H1 (cell line): ENCODE data around the gene COL8A1. TPM values are rescaled to one million over a fixed set of nuclear protein-coding genes. Genes with fewer than 3 reads are reported as not detected.

Experiments
- CTCF ChIA-PET: fragments of 300-600 bp; sonication (Branson Sonifier 250); formaldehyde crosslinking; loops from one replicate; lab custom pipeline; 2021; ENCODE audit not compliant: partially characterized antibody; lab: Charles Lee
- POLR2A ChIA-PET: fragments of 300-600 bp; sonication (Branson Sonifier 250); formaldehyde crosslinking; loops from one replicate; lab custom pipeline; 2021; ENCODE audit warnings: inconsistent platforms; ENCODE audit not compliant: partially characterized antibody; lab: Charles Lee
- DNase-seq, 2 experiments: peaks; one replicate each; pipeline versions ENCODE4 v3.0.0 to v3.0.0-alpha.2; 2010 to 2022; ENCODE audit warnings: low spot score in 2 of 2, low read depth in 1 of 2, mixed read lengths in 1 of 2
- FAIRE-seq: peaks from 2 replicates; lab custom pipeline; 2011; peaks lifted over from hg19 to GRCh38; lab: Jason Lieb, UNC
- H2AFZ ChIP-seq: 2 replicates; pipeline ENCODE4 v1.8.1; 2012; ENCODE audit warnings: low read length, inconsistent platforms
- H2AK5ac ChIP-seq: 2 replicates; pipeline ENCODE4 v1.6.1; 2013; ENCODE audit warnings: low read depth, low read length
- H2BK120ac ChIP-seq: replicated peaks from 2 replicates; pipeline ENCODE3; 2013; ENCODE audit warnings: low read depth, low read length, inconsistent platforms
- H2BK12ac ChIP-seq: 2 replicates; pipeline ENCODE4 v1.6.1; 2013; ENCODE audit warnings: low read depth, low read length
- H2BK15ac ChIP-seq: 2 replicates; pipeline ENCODE4 v1.6.1; 2013; ENCODE audit warnings: low read length
- H2BK20ac ChIP-seq: 2 replicates; pipeline ENCODE4 v1.6.1; 2013; ENCODE audit warnings: low read length
- H2BK5ac ChIP-seq: 2 replicates; pipeline ENCODE4 v1.6.1; 2013; ENCODE audit warnings: low read depth, low read length
- H3K14ac ChIP-seq: 2 replicates; pipeline ENCODE4 v1.6.1; 2013; ENCODE audit warnings: inconsistent platforms; ENCODE audit not compliant: insufficient read length
- H3K18ac ChIP-seq: 2 replicates; pipeline ENCODE4 v1.6.1; 2013; ENCODE audit warnings: low read length; ENCODE audit errors: extremely low read depth
- H3K23ac ChIP-seq: 2 replicates; pipeline ENCODE4 v1.6.1; 2013; ENCODE audit warnings: inconsistent platforms; ENCODE audit not compliant: insufficient read length
- H3K23me2 ChIP-seq: 2 replicates; pipeline ENCODE4 v1.6.1; 2013; ENCODE audit warnings: low read depth, low read length
- H3K27ac ChIP-seq: 2 replicates; pipeline ENCODE4 v1.6.1; 2011; ENCODE audit warnings: low read depth, low read length, inconsistent platforms
- H3K27me3 ChIP-seq, 4 experiments: replicated peaks in 1 of 4; 1 replicate in 1 of 4; 2 replicates in 3 of 4; pipeline versions ENCODE4 v1.6.1 to v1.8.1; 2011 to 2013; ENCODE audit warnings: low read length in 3 of 4, mild to moderate bottlenecking in 3 of 4, inconsistent platforms in 2 of 4, mixed read lengths in 2 of 4, moderate library complexity in 1 of 4; ENCODE audit not compliant: control insufficient read depth in 3 of 4, insufficient read depth in 3 of 4; ENCODE audit errors: extremely low read depth in 1 of 4
- H3K36me3 ChIP-seq, 4 experiments: 2 replicates each; pipeline versions ENCODE4 v1.6.1 to v1.8.1; 2011 to 2013; ENCODE audit warnings: mild to moderate bottlenecking in 4 of 4, low read length in 3 of 4, moderate library complexity in 2 of 4, control low read depth in 1 of 4, inconsistent platforms in 1 of 4; ENCODE audit not compliant: insufficient read depth in 4 of 4, control insufficient read depth in 2 of 4
- H3K4ac ChIP-seq: replicated peaks from 2 replicates; pipeline ENCODE3; 2013; ENCODE audit warnings: low read length, low read depth, mixed read lengths, inconsistent platforms; ENCODE audit not compliant: insufficient read length
- H3K4me1 ChIP-seq, 4 experiments: replicated peaks in 1 of 4; 1 replicate in 1 of 4; 2 replicates in 3 of 4; pipeline versions ENCODE4 v1.6.1 to v1.8.1; 2011 to 2013; ENCODE audit warnings: low read length in 3 of 4, inconsistent platforms in 2 of 4, mixed read lengths in 1 of 4; ENCODE audit not compliant: insufficient read depth in 4 of 4, control insufficient read depth in 3 of 4
- H3K4me2 ChIP-seq, 2 experiments: 2 replicates each; pipeline versions ENCODE4 v1.6.1 to v1.8.1; 2011 to 2013; ENCODE audit warnings: low read depth in 2 of 2, low read length in 2 of 2, control low read depth in 1 of 2, inconsistent platforms in 1 of 2, mild to moderate bottlenecking in 1 of 2; ENCODE audit not compliant: insufficient read depth in 1 of 2
- H3K4me3 ChIP-seq, 4 experiments: fragments of 200-600, 300-600 bp in 1 of 4; sonication (generic), shearing (Covaris generic), sonication (Bioruptor Twin) in 1 of 4; 2 replicates each; pipeline versions ENCODE4 v1.5.1 to v1.8.1; 2011 to 2016; ENCODE audit warnings: low read length in 4 of 4, low read depth in 3 of 4, control low read depth in 2 of 4, inconsistent platforms in 2 of 4, mild to moderate bottlenecking in 2 of 4, mixed read lengths in 1 of 4, moderate library complexity in 1 of 4; ENCODE audit not compliant: insufficient read depth in 2 of 4; ENCODE audit errors: extremely low read depth in 1 of 4
- H3K56ac ChIP-seq: replicated peaks from 2 replicates; pipeline ENCODE3; 2013; ENCODE audit warnings: low read depth, mild to moderate bottlenecking, mixed read lengths, low read length, inconsistent platforms; ENCODE audit not compliant: insufficient read length
- H3K79me1 ChIP-seq: 2 replicates; pipeline ENCODE4 v1.6.1; 2013; ENCODE audit warnings: low read depth, low read length, control low read depth
- H3K79me2 ChIP-seq, 2 experiments: 2 replicates each; pipeline versions ENCODE4 v1.6.1 to v1.8.1; 2012 to 2013; ENCODE audit warnings: low read length in 2 of 2, mild to moderate bottlenecking in 2 of 2, inconsistent platforms in 1 of 2; ENCODE audit not compliant: insufficient read depth in 2 of 2, control insufficient read depth in 1 of 2
- H3K9ac ChIP-seq, 4 experiments: replicated peaks in 1 of 4; 1 replicate in 1 of 4; 2 replicates in 3 of 4; pipeline versions ENCODE4 v1.6.1 to v1.8.1; 2011 to 2013; ENCODE audit warnings: low read depth in 3 of 4, low read length in 3 of 4, control low read depth in 2 of 4, mild to moderate bottlenecking in 2 of 4, moderate library complexity in 2 of 4, inconsistent platforms in 1 of 4; ENCODE audit errors: extremely low read depth in 1 of 4
- H3K9me3 ChIP-seq, 2 experiments: 2 replicates each; pipeline versions ENCODE4 v1.6.1 to v1.8.1; 2012 to 2013; ENCODE audit warnings: mild to moderate bottlenecking in 2 of 2, moderate library complexity in 2 of 2, control low read depth in 1 of 2, inconsistent platforms in 1 of 2, low read depth in 1 of 2, low read length in 1 of 2, mixed read lengths in 1 of 2; ENCODE audit not compliant: insufficient read depth in 2 of 2
- H4K20me1 ChIP-seq, 2 experiments: replicated peaks in 1 of 2; 2 replicates each; pipeline versions ENCODE3 to v1.8.1; 2011 to 2013; ENCODE audit warnings: inconsistent platforms in 2 of 2, low read length in 2 of 2, mild to moderate bottlenecking in 1 of 2; ENCODE audit not compliant: insufficient read depth in 2 of 2, control insufficient read depth in 1 of 2
- H4K5ac ChIP-seq: 2 replicates; pipeline ENCODE4 v1.6.1; 2013; ENCODE audit warnings: low read length, low read depth, mixed read lengths, inconsistent platforms; ENCODE audit not compliant: insufficient read length
- H4K8ac ChIP-seq: 2 replicates; pipeline ENCODE4 v1.8.0; 2013; ENCODE audit warnings: mild to moderate bottlenecking, moderate library complexity, low read length, inconsistent platforms; ENCODE audit not compliant: insufficient read depth; ENCODE audit errors: extremely low read depth
- H4K91ac ChIP-seq: replicated peaks from 2 replicates; pipeline ENCODE3; 2013; ENCODE audit warnings: low read length, mixed read lengths, inconsistent platforms; ENCODE audit not compliant: insufficient read length
- BRCA1 ChIP-seq: IDR thresholded peaks from 2 replicates; pipeline ENCODE4 v1.6.1; 2012; ENCODE audit warnings: low read depth, low read length, improper control_type of control experiment
- CREB1 ChIP-seq: IDR thresholded peaks from 2 replicates; pipeline ENCODE4 v1.6.1; 2012; ENCODE audit warnings: inconsistent platforms
- CTBP2 ChIP-seq: IDR thresholded peaks from 2 replicates; pipeline ENCODE4 v1.7.0; 2011; ENCODE audit warnings: borderline replicate concordance, mild to moderate bottlenecking, moderate library complexity, mixed read lengths, low read length; ENCODE audit not compliant: insufficient read depth, insufficient read length
- GTF2F1 ChIP-seq: IDR thresholded peaks from 2 replicates; pipeline ENCODE4 v1.6.1; 2012; ENCODE audit warnings: low read depth, low read length, improper control_type of control experiment, borderline replicate concordance
- KDM1A ChIP-seq: fragments of 200-600, 300-600 bp; sonication (generic); IDR thresholded peaks from 2 replicates; pipeline ENCODE4 v1.7.1; 2016; ENCODE audit warnings: mild to moderate bottlenecking, low read length, borderline replicate concordance
- MAX ChIP-seq: IDR thresholded peaks from 2 replicates; pipeline ENCODE4 v1.6.1; 2012; ENCODE audit warnings: inconsistent platforms
- RAD21 ChIP-seq, 2 experiments: IDR thresholded peaks in 1 of 2; conservative IDR thresholded peaks in 1 of 2; 2 replicates each; pipeline ENCODE4 v1.6.1; 2011; ENCODE audit warnings: low read depth in 2 of 2, low read length in 2 of 2, improper control_type of control experiment in 1 of 2, inconsistent platforms in 1 of 2, mild to moderate bottlenecking in 1 of 2, moderate library complexity in 1 of 2
- RBBP5 ChIP-seq: IDR thresholded peaks from 2 replicates; pipeline ENCODE4 v1.7.1; 2012; ENCODE audit warnings: low read depth, mild to moderate bottlenecking, inconsistent platforms, low read length, moderate library complexity, borderline replicate concordance
- RFX5 ChIP-seq: IDR thresholded peaks from 2 replicates; pipeline ENCODE4 v1.6.1; 2011; ENCODE audit warnings: low read depth, low read length, improper control_type of control experiment, borderline replicate concordance
- SAP30 ChIP-seq: fragments of 300-600 bp; sonication (generic); IDR thresholded peaks from 2 replicates; pipeline ENCODE4 v1.7.1; 2012; ENCODE audit warnings: low read length, moderate library complexity, mild to moderate bottlenecking, inconsistent platforms; ENCODE audit not compliant: insufficient read depth, insufficient replicate concordance
- SP2 ChIP-seq: IDR thresholded peaks from 2 replicates; pipeline ENCODE4 v1.6.1; 2012; ENCODE audit warnings: mild to moderate bottlenecking, low read length, inconsistent platforms
- SRF ChIP-seq: IDR thresholded peaks from 2 replicates; pipeline ENCODE4 v1.6.1; 2011; ENCODE audit warnings: mild to moderate bottlenecking, low read depth, low read length, moderate library complexity
- TCF12 ChIP-seq: IDR thresholded peaks from 2 replicates; pipeline ENCODE4 v1.6.1; 2011; ENCODE audit warnings: low read depth, mild to moderate bottlenecking, low read length
- ZNF274 ChIP-seq: IDR thresholded peaks from 2 replicates; pipeline ENCODE4 v1.7.0; 2012; ENCODE audit warnings: low read length, borderline replicate concordance; ENCODE audit errors: extremely low read depth
- WGBS, 2 experiments: shearing (Covaris generic) in 1 of 2; methylation state at CpG; one replicate each; pipeline versions ENCODE4 v1.1.6 to v1.1.7; 2013 to 2015; ENCODE audit warnings: low lambda C conversion rate in 2 of 2, mixed read lengths in 2 of 2, inconsistent platforms in 1 of 2, low coverage in 1 of 2, missing lambda C conversion rate in 1 of 2; ENCODE audit not compliant: insufficient replicate concordance in 2 of 2, insufficient coverage in 1 of 2, insufficient read length in 1 of 2; ENCODE audit errors: extremely low coverage in 1 of 2, missing lambda C conversion rate in 1 of 2; 5-methylcytosine and 5-hydroxymethylcytosine counted together
- polyA plus RNA-seq, 7 experiments: library from polyadenylated mRNA; depleted of rRNA in 3 of 7; stranded (reverse) in 5 of 7; unstranded in 2 of 7; fragments of >200 nt in 5 of 7; fragments of 200-250 nt in 2 of 7; gene quantifications; 1 replicate in 5 of 7; 2 replicates in 1 of 7; 4 replicates in 1 of 7; pipeline versions ENCODE4 v1.2.1 to v1.2.3, GENCODE V29; 2011 to 2013; ENCODE audit warnings: missing spikeins in 2 of 7, mixed read lengths in 2 of 7
- total RNA-seq: library from RNA; stranded (reverse); fragmentation: NEBNext Ultra II Directional; extraction: Animal tissue kit (Norgen Biotek cat#: 25700); gene quantifications from 2 replicates; pipeline ENCODE4 v1.2.1, GENCODE V29; 2021

COL8A1 gene
- total and polyA plus RNA-seq, 2 of the 8 experiments (the other 6 are each of a cell fraction or from before 2014, with no cell fraction given): 0.21 to 1.2 TPM

DNA sequence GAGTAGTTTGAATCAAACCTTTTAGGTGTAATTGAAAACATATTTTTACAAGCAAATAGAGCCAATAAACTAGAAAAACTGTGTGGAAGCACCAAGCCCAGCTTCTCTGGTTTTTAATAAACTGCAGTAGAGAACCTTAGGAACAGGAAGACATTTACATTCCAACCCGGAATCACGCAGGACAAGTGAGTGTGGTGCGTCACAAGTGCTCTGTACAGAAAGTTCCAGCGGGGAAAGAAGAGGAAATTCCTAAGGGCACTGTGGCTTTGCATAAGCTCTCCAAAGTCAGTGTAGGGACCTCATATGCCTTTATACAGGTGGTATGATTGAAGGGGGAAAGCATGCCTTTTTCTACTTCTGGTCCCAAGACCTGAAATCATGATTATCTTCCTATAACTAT, 21.6 kb downstream of the COL8A1 start:
- no peak overlapping the region for H2BK15ac ChIP-seq
- H3K4ac ChIP-seq: no peak overlapping the region
- no peak overlapping the region for H3K18ac ChIP-seq
- H3K56ac ChIP-seq: no peak overlapping the region
- H3K27me3 ChIP-seq: no peaks in the 10 kb centered on the region
- no peak overlapping the region for H2BK20ac ChIP-seq
- no peaks in the 10 kb centered on the region for H3K23me2 ChIP-seq
- H3K14ac ChIP-seq: no peak overlapping the region
- 98% methylated on average over 4 of the region's 4 CpGs; no CpG with 5 or more reads in 1 of the 2 experiments for WGBS, 2 experiments
- no peak overlapping the region for H2AK5ac ChIP-seq
- no peak overlapping the region for H2AFZ ChIP-seq
- H2BK12ac ChIP-seq: no peak overlapping the region
- DNase-seq (no peak), FAIRE-seq (no peak)
- no peaks in the 10 kb centered on the region for H3K79me1 ChIP-seq
- H3K4me2 ChIP-seq: no peak overlapping the region
- H3K27ac ChIP-seq: no peak overlapping the region
- CTCF ChIA-PET: interaction anchor here (0.9 to 9.1 kb wide), 2 partner anchors 15 to 19 kb away, joined by 3 to 49 read pairs; no protein-coding TSS in a partner anchor
- no peak overlapping the region for H4K5ac ChIP-seq
- H2BK120ac ChIP-seq: no peak overlapping the region
- H3K36me3 ChIP-seq: no peaks in the 10 kb centered on the region
- no peaks in the 10 kb centered on the region for H3K79me2 ChIP-seq
- H3K23ac ChIP-seq: no peak overlapping the region
- no peak overlapping the region for H3K9ac ChIP-seq
- H2BK5ac ChIP-seq: no peak overlapping the region
- POLR2A ChIA-PET: no interaction called here
- H3K9me3 ChIP-seq: no peaks in the 10 kb centered on the region
- no peak overlapping the region for H4K8ac ChIP-seq
- H3K4me1 ChIP-seq: peaks cover 0 to 3% (median 1%) of the 10 kb centered on the region in 4 experiments; a peak in 1 of 7 replicates
- no peak overlapping the region for H4K91ac ChIP-seq
- no peaks in the 10 kb centered on the region for H4K20me1 ChIP-seq
- no peak overlapping the region for H3K4me3 ChIP-seq
- no peak for TF ChIP-seq SP2
- no peak for TF ChIP-seq RFX5
- TF ChIP-seq ZNF274: no peak
- no peak for TF ChIP-seq GTF2F1
- no peak for TF ChIP-seq RAD21 (IDR thresholded peaks at IDR 0.05 in 1 of 2, conservative IDR thresholded peaks at IDR 0.05 in 1 of 2; ENCODE audit: low read depth in 2 of 2, low read length in 2 of 2)
- no peak for TF ChIP-seq MAX
- no peak for TF ChIP-seq SRF
- TF ChIP-seq CREB1: no peak
- no peak for TF ChIP-seq SAP30
- no peak for TF ChIP-seq TCF12
- TF ChIP-seq RBBP5: no peak
- TF ChIP-seq BRCA1: no peak
- TF ChIP-seq KDM1A: no peak
- TF ChIP-seq CTBP2: no peak
